ENCODE data around the gene HSPA4.

The HSPA4 gene

GRCh38 chr5:133144245-133144981 lies 92.6 kb downstream of the HSPA4 start:
- in situ Hi-C loops (cut with HindIII; ENCODE audit: low pct_ligation_motif_present, low sequenced_read_pairs) = no loop called here
- DNase-seq = no peak
- no peak for TF ChIP-seq CTCF (IDR thresholded peaks at IDR 0.05; ENCODE audit: low read depth, low read length, missing control alignments)
- Histone ChIP-seq H3K27ac (no peak overlapping the region), H3K4me3 (ENCODE audit: low read depth, low read length) (no peak overlapping the region), H3K27me3 (replicated peaks) (no peaks in the 10 kb centered on the region), H3K36me3 (replicated peaks) (no peaks in the 10 kb centered on the region)

DNA sequence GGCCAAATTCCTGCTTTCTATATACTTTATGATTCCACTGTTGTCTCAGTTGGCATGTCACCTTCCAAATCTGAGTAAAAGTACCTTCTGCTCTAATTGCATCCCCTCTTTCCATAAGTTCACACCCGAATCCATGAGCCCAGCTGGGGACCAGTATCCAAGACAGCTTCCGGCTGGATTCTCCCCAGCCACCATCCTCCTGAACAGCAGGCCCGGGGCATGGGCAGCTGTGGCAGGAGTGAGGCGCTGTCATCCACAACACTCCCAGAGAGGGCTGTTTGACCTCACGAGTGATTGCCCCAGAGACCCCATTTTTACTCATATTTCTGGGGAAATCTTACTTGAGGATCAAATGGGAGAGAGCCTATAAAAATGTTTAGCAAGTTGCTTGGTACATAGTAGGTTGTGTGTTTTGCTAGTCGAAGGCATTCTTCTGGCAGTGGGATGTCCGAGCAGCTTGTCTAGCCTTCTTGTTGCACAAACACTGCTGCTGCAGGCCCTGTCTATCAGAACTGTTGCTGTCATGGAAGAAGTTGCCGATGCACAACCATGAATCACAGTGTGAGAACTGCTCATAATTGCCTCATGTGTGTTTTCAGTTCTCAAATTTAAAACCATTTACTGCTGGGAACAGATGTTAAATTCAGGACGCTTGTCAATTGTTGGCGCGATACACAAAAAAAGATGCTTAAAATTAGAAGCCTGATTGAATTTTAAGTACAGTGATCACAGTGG lies 93.8 kb downstream of the HSPA4 start:
- in situ Hi-C loops (cut with HindIII; ENCODE audit: low pct_ligation_motif_present, low sequenced_read_pairs) = no loop called here
- Histone ChIP-seq H3K27ac (no peak overlapping the region), H3K4me3 (ENCODE audit: low read depth, low read length) (no peak overlapping the region), H3K27me3 (replicated peaks) (no peaks in the 10 kb centered on the region), H3K36me3 (replicated peaks) (no peaks in the 10 kb centered on the region)
- no peak for DNase-seq
- TF ChIP-seq CTCF (IDR thresholded peaks at IDR 0.05; ENCODE audit: low read depth, low read length, missing control alignments) = no peak

- Histone ChIP-seq H3K27ac (no peak overlapping the region), H3K36me3 (replicated peaks) (no peaks in the 10 kb centered on the region), H3K4me3 (ENCODE audit: low read depth, low read length) (no peak overlapping the region), H3K27me3 (replicated peaks) (no peaks in the 10 kb centered on the region)
- DNase-seq = peak; percentile 3
- TF ChIP-seq CTCF (IDR thresholded peaks at IDR 0.05; ENCODE audit: low read depth, low read length, missing control alignments) = no peak
- in situ Hi-C loops (cut with HindIII; ENCODE audit: low pct_ligation_motif_present, low sequenced_read_pairs) = no loop called here
Measured at GRCh38 chr5:133147411-133147810, 95.6 kb downstream of the HSPA4 start.

GRCh38 chr5:133147815-133148567 lies 96.2 kb downstream of the HSPA4 start:
- in situ Hi-C loops (cut with HindIII; ENCODE audit: low pct_ligation_motif_present, low sequenced_read_pairs) = no loop called here
- H3K27ac ChIP-seq = no peak overlapping the region
- H3K4me3 ChIP-seq (ENCODE audit: low read depth, low read length) = no peak overlapping the region
- no peak for TF ChIP-seq CTCF (IDR thresholded peaks at IDR 0.05; ENCODE audit: low read depth, low read length, missing control alignments)
- peak; percentile 12 for DNase-seq
- no peaks in the 10 kb centered on the region for H3K27me3 ChIP-seq (replicated peaks)
- H3K36me3 ChIP-seq (replicated peaks) = no peaks in the 10 kb centered on the region

- no peak for DNase-seq
- H3K27ac ChIP-seq = no peak overlapping the region
- H3K4me3 ChIP-seq (ENCODE audit: low read depth, low read length) = no peak overlapping the region
- no peak for TF ChIP-seq CTCF (IDR thresholded peaks at IDR 0.05; ENCODE audit: low read depth, low read length, missing control alignments)
- in situ Hi-C loops (cut with HindIII; ENCODE audit: low pct_ligation_motif_present, low sequenced_read_pairs) = no loop called here
- H3K27me3 ChIP-seq (replicated peaks) = no peaks in the 10 kb centered on the region
- no peaks in the 10 kb centered on the region for H3K36me3 ChIP-seq (replicated peaks)
Measured at GRCh38 chr5:133149345-133149744, 97.5 kb downstream of the HSPA4 start.
